Measurements from ENCODE around the gene BICDL2.

BICDL2 gene

GRCh38 chr16:2983706-2984136 lies 53.0 kb downstream of the BICDL2 start:
- peak; percentile 35 for DNase-seq (ENCODE audit: low read depth)

- no peak for DNase-seq (ENCODE audit: low read depth)
These were observed 54.3 kb downstream of the BICDL2 start for GRCh38 chr16:2982402-2982801.

GRCh38 chr16:2981899-2982250 lies 54.9 kb downstream of the BICDL2 start:
- no peak for DNase-seq (ENCODE audit: low read depth)

GRCh38 chr16:2981177-2981898 lies 55.4 kb downstream of the BICDL2 start:
- DNase-seq (ENCODE audit: low read depth) = no peak

GRCh38 chr16:2980227-2981176 lies 56.2 kb downstream of the BICDL2 start, which contains the start of gene PKMYT1:
PKMYT1 (minus strand) TSS chr16:2980446; CDS start chr16:2979657, 789 bp downstream.
- peak; percentile 75 for DNase-seq (ENCODE audit: low read depth)

- no peak for DNase-seq (ENCODE audit: low read depth)
These were observed 57.0 kb downstream of the BICDL2 start for GRCh38 chr16:2979669-2980226.

Measured in fibroblast of the conjunctiva (primary cell).